Left forelimb (tissue), 1 donor: ENCODE data around the gene DMD.
"Not testable (repeated sequence)": the region's sequence is repeated elsewhere in the genome, so short reads cannot be mapped to it uniquely, and the experiment has no call there.

Source experiments
- DNase-seq: peaks from one replicate; pipeline ENCODE4 v3.0.0-alpha.2; 2018; ENCODE audit warnings: low spot score

Gene DMD

DNA sequence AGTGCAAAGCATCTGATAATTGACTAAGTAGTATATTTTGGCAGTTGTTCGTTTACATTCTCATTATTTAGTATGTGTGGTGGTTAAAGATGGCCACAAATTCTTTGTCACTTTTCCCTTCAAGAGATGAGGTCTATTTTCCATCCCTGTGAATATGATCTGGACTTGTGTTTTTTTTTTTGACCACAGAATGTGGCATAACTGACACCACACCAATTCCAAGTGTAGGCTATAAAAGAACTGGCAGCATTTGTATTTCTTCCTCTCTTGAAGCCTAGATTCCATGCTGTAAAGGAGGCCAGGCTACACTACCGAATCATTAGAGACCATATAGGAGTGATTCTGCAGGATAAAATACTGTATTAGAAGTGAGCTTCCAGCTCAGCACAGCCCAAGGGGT lies 596.6 kb downstream of the DMD start:
- no peak for DNase-seq

DNA sequence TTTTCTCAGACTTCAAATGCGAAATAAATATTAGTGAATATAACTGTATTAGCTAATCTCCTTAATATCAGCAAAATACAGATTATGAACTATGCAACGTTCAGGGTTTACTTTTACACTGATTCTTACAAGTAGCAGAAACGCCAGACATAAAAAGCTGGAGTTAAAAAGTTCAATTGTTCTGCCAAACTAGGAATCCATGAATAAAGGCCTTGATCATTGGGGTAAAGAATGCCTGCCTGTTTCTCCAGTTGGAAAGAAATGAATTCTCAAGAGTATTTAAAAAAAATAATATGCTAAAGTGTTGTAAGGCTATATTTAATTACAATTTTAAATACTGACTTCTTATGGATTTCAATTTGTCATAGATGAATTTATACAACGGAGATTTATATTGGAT lies 612.2 kb downstream of the DMD start:
- no peak for DNase-seq

GRCh38 chrX:32598707-32599106 lies 612.6 kb downstream of the DMD start:
- no peak for DNase-seq

- no peak for DNase-seq
Observed at GRCh38 chrX:32597777-32598176, 613.6 kb downstream of the DMD start.

- no peak for DNase-seq
Observed at GRCh38 chrX:32592786-32593185, 618.6 kb downstream of the DMD start.

DNA sequence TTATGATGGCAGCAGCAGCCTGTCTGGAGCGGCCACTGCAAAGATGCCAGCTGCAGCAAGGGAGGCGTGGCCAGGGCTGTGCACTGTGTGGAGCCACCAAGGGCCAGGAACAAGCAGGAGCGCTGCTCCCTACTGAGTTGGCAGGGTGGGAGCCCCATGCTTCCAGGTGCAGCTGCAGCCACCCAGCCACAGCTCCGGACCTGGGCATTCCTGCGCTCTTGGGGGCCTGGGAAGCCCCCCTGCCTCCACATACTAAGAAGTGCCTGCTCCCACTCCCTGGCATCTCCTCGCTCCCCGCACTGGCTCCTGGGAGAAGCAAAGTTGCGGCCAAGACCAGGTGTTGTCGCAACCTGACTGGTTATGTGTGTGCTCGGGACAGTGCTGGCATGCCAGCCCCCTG lies 619.8 kb downstream of the DMD start:
- no peak for DNase-seq

DNA sequence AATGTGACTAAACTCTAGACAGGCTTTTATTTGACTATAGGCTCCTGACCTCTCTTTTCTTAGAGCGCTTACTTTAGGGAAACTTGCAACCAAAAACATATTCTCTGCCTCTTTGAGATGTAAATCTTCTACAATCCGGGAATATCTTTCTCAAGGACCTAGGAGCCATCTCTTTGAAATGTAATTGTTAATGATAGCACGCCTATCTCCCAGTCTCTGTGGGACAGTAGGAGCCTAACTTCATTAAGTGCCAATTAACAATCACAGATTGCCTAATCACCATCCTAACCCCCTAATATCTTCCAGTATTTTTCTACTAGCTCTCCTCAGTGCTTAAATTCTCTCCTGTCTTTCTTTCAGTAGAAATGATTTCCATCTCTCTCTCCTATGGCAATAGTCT lies 628.6 kb downstream of the DMD start:
- DNase-seq = no peak

DNA sequence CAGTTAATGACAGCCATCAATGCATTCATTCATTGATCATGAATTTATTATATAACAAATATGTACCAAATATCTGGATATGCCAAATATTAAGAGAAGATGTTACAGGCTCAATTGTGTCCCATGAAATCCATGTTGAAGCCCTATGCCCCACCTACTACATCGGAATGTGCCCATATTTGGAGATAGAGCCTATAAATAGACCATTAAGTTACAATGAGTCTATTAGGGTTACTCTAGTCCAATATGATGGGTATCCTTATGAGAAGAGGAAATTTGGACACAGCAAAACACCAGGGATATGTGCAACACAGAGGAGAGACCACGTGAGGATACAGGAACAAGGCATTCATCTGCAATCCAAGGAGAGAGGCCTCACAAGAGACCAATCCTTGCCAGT lies 634.5 kb downstream of the DMD start:
- no peak for DNase-seq

GRCh38 chrX:32572644-32573043 lies 638.7 kb downstream of the DMD start:
- no peak for DNase-seq

DNA sequence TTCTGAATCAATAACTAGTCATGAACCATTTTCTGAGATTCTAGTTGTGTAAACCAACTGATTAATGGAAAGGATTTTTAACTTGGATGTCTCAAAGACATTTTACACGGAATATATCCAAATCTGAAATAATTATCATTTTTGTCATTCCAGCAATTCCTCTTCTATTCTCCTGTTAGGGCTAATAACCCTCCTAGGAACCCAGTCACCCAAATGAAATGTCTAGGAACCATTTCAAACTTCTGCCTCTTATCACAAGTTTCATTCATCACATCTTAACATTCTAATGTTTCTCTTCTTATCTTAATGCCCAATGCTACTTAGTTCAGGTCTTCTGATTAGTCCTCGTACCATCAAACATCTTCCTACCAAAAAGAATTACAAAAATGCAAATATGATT lies 639.8 kb downstream of the DMD start:
- DNase-seq = no peak

- DNase-seq = no peak
Observed at GRCh38 chrX:32562261-32562660, 649.1 kb downstream of the DMD start.

DNA sequence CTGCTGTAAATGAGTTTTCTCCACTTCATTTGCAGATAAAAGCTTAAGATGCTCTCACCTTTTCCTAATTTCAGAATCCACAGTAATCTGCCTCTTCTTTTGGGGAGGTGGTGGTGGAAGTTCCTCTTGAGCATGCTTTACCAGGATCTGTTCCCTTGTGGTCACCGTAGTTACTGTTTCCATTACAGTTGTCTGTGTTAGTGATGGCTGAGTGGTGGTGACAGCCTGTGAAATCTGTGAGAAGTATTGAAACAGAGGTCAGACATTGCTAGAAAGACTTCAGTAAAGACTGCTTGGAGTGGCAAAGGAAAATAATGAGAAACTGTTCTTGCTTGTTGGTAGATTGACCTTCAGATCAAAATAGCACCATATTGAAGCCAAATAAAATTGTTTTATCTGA lies 666.2 kb downstream of the DMD start:
- DNase-seq = no peak

GRCh38 chrX:32538554-32538953 lies 672.8 kb downstream of the DMD start:
- DNase-seq = no peak

GRCh38 chrX:32533848-32534247 lies 677.5 kb downstream of the DMD start:
- no peak for DNase-seq

DNA sequence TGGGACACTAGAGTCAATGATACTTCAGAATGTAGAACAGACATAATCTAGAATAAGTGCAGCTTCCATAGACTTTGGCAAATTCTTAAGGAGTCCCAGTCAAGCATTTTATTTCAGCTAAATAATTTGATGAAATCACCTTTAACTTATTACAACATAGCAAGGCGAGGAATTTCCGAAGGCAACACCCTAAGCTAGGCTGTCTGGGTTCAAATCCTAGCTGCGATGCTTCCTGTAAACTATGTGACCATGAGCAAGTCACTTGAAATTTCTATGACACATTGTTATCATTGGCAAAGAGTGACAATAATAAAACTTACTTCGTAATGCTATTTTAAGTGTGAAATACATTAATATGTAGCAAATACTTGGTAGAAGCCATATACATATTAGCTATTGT lies 679.1 kb downstream of the DMD start:
- DNase-seq = no peak

DNA sequence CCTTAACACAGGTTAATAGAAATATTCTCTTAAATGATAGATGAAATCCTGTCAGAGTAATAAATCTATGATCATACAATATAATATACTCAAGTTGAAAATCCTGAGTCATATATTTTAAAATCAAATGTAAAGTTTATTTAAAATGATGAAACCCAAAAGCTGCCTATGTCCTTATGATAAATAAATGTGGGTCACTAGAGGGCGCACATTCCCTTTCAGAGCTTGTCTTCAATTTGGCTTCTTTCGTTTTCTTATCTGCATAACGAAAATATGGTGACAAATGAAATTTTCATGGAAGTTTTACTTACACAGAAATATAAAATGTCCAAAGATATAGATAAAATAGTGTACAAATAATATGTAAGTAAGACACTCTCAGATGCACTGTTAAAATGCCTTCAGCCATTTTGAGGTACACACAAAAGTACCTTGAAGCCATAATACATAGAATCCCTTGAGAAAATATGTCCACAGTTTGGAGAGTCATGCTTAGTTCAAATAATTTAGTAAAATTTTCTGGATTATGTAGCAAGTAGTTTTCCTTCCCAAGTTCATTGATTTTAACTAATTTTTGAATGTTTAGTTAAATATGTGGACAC lies 680.4 kb downstream of the DMD start:
- DNase-seq = no peak

DNA sequence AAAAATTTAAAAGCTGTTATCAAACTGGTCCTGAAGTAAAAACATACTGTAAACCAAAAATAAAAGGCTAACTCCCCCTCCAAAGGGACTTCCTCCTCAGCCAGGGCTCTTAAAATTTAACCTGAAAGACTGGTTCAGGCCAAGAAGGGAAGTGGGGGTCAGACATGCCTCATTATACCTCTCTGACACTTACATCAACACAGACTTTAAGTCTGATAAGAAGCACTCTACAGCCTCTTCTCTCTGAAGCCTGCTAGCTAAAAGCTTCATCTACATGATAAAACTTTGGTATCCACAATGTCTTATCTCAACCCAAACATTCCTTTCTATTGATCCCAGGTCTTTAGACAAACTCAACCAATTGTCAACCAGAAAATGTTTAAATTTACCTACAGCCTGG lies 682.9 kb downstream of the DMD start:
- DNase-seq = not testable (repeated sequence)

DNA sequence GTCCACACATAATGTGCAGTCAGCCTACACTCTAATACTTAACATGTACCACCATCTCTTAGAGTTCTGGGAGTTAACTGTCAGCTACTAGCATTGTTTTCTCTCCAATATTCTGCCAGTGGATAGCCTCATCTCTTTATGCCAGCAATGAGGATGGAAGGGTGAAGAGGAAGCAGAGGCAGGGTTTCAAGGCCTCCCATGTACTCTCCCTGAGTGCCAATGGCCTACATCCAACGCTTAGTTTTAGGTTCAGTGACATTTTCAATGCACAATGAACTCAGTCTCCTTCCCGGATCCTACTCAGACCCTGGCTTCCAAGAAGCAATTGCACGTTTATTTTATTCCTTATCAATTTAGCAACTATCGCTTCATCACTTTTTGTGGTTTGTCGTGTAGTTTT lies 686.1 kb downstream of the DMD start:
- no peak for DNase-seq

GRCh38 chrX:32524385-32524784 lies 687.0 kb downstream of the DMD start:
- no peak for DNase-seq

GRCh38 chrX:32520789-32521188 lies 690.6 kb downstream of the DMD start:
- no peak for DNase-seq

GRCh38 chrX:32514986-32515385 lies 696.4 kb downstream of the DMD start:
- no peak for DNase-seq

DNA sequence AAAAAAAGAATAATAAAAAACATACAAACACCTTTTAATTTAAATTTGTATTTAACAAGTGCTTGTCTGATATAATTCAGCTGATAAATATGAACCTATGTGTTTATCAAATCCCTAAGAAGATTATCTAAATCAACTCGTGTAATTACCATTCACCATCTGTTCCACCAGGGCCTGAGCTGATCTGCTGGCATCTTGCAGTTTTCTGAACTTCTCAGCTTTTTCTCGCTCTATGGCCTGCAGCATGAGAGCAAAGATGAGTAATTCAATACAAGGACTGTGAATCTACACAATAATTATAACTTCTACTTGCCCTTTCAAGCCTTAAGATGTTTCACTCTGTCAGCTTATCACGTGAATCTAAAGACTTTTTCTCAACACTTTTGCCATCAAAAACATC lies 709.7 kb downstream of the DMD start:
- no peak for DNase-seq

DNA sequence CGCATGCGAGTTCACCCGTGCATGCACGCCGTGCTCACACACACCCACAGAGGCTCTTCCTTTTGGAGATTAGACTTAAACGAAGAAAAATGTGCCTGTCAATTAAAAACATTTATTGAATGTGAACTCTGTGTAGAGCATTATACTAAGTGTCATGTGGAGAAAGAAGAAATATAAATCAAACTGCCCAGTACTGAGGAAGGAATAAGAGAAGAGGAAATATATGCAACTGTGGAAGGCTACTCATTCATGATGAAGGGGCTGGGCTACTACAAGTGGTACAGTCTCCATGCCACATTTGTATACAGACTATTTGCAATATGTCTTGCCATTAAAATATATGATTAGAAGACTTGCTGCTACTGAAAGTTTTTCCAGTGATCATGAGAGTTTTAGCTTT lies 714.7 kb downstream of the DMD start:
- DNase-seq = no peak

GRCh38 chrX:32495855-32496254 lies 715.5 kb downstream of the DMD start:
- no peak for DNase-seq

DNA sequence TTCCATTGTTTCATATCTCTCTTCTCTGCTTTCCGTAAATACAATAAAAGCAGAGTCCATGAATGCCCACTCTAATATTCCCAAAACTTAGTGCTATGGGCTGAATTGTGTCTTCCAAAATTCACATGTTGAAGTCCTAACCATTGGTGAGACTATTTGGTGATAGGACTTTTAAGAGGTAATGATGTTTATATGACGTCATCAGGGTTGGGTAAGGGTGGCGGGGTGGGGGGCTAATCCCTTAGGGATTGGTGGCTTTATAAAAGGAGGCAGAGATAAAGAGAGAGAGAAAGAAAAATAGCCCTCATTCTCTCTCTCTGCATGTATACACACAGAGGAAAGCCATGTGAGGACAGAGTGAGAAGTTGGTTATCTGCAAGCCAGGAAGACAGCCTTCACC lies 722.2 kb downstream of the DMD start:
- DNase-seq = no peak
